HepG2 (cell line): Measurements from ENCODE around the gene HNRNPA1. TPM values are rescaled to one million over a fixed set of nuclear protein-coding genes. Genes with fewer than 3 reads are reported as not detected.

Experiments
- AGO1 ChIP-seq: fragments of 200-400 bp; formaldehyde crosslinking; IDR thresholded peaks from 2 replicates; pipeline ENCODE4 v1.6.1; 2017; ENCODE audit warnings: mild to moderate bottlenecking, low read depth, low read length, moderate library complexity; ENCODE audit not compliant: poor library complexity, severe bottlenecking
- CBX5 ChIP-seq: sonication (generic); formaldehyde crosslinking; IDR thresholded peaks from 2 replicates; pipeline ENCODE4 v1.4.0; 2020; ENCODE audit warnings: missing genetic modification reagents, borderline replicate concordance
- CC2D1A ChIP-seq: sonication (generic); formaldehyde crosslinking; IDR thresholded peaks from 2 replicates; pipeline ENCODE4 v1.8.1; 2023; ENCODE audit warnings: mild to moderate bottlenecking, missing genetic modification reagents
- CENPX ChIP-seq: sonication (generic); formaldehyde crosslinking; IDR thresholded peaks from 2 replicates; pipeline ENCODE4 v1.9.0; 2021; ENCODE audit warnings: mild to moderate bottlenecking, missing genetic modification reagents, moderate library complexity
- CHD2 ChIP-seq: IDR thresholded peaks from 2 replicates; pipeline ENCODE4 v1.6.1; 2011; ENCODE audit warnings: low read depth, low read length, improper control_type of control experiment
- E2F1 ChIP-seq: sonication (generic); formaldehyde crosslinking; IDR thresholded peaks from 2 replicates; pipeline ENCODE4 v1.5.0; 2020; ENCODE audit warnings: missing genetic modification reagents
- ESRRA ChIP-seq: sonication (generic); formaldehyde crosslinking; IDR thresholded peaks from 2 replicates; pipeline ENCODE4 v1.5.1; 2020; ENCODE audit warnings: mild to moderate bottlenecking, low read depth, missing genetic modification reagents
- EZH2 ChIP-seq: conservative IDR thresholded peaks from 2 replicates; pipeline ENCODE4 v1.6.1; 2012; ENCODE audit warnings: mild to moderate bottlenecking, low read depth, low read length, moderate library complexity
- FOXO4 ChIP-seq: sonication (generic); formaldehyde crosslinking; conservative IDR thresholded peaks from 2 replicates; pipeline ENCODE4 v1.8.1; 2023; ENCODE audit warnings: missing genetic modification reagents
- GABPA ChIP-seq, 2 experiments: IDR thresholded peaks; 2 replicates each; pipeline ENCODE4 v1.6.1; 2011 to 2016; ENCODE audit warnings: low read depth in 2 of 2, low read length in 1 of 2, missing biosample characterization in 1 of 2, missing genetic modification characterization in 1 of 2
- HIC2 ChIP-seq: sonication (generic); formaldehyde crosslinking; IDR thresholded peaks from 2 replicates; pipeline ENCODE4 v1.9.0; 2022; ENCODE audit warnings: low read depth, missing genetic modification reagents
- IKZF4 ChIP-seq: sonication (generic); formaldehyde crosslinking; IDR thresholded peaks from 2 replicates; pipeline ENCODE4 v1.5.1; 2020; ENCODE audit warnings: borderline replicate concordance, mild to moderate bottlenecking, low read depth, missing genetic modification reagents; ENCODE audit errors: not compliant biosample characterization
- KAT2B ChIP-seq: fragments of 150-350 bp; IDR thresholded peaks from 2 replicates; pipeline ENCODE4 v1.6.1; 2014; ENCODE audit warnings: low read depth, low read length, borderline replicate concordance
- MTF2 ChIP-seq: sonication (generic); formaldehyde crosslinking; IDR thresholded peaks from 2 replicates; pipeline ENCODE4 v1.5.0; 2020; ENCODE audit warnings: missing genetic modification reagents, borderline replicate concordance
- MYNN ChIP-seq: sonication (generic); formaldehyde crosslinking; IDR thresholded peaks from 2 replicates; pipeline ENCODE4 v1.4.0; 2020; ENCODE audit warnings: mild to moderate bottlenecking, low read depth, missing genetic modification reagents
- NONO ChIP-seq, 2 experiments: fragments of 450-650 bp in 1 of 2; sonication (generic) in 1 of 2; formaldehyde crosslinking in 1 of 2; IDR thresholded peaks in 1 of 2; conservative IDR thresholded peaks in 1 of 2; 2 replicates each; pipeline versions ENCODE4 v1.6.1 to v1.8.0; 2017 to 2022; ENCODE audit warnings: mild to moderate bottlenecking in 1 of 2, missing genetic modification reagents in 1 of 2, moderate library complexity in 1 of 2
- SMAD3 ChIP-seq: sonication (generic); formaldehyde crosslinking; IDR thresholded peaks from 2 replicates; pipeline ENCODE4 v1.4.0; 2020; ENCODE audit warnings: missing genetic modification reagents
- TCF12 ChIP-seq, 2 experiments: fragments of 450-650 bp in 1 of 2; sonication (generic) in 1 of 2; formaldehyde crosslinking in 1 of 2; IDR thresholded peaks; 2 replicates each; pipeline versions ENCODE4 v1.6.1 to v1.8.0; 2017 to 2022; ENCODE audit warnings: antibody characterized with exemption in 1 of 2, mild to moderate bottlenecking in 1 of 2, missing genetic modification reagents in 1 of 2, moderate library complexity in 1 of 2
- TFAP4 ChIP-seq: sonication (generic); IDR thresholded peaks from 2 replicates; pipeline ENCODE4 v1.6.1; 2016; ENCODE audit warnings: low read depth, borderline replicate concordance
- ZBTB34 ChIP-seq: sonication (generic); formaldehyde crosslinking; IDR thresholded peaks from 2 replicates; pipeline ENCODE4 v1.8.0; 2022; ENCODE audit warnings: mild to moderate bottlenecking, missing genetic modification reagents
- ZNF746 ChIP-seq: sonication (generic); formaldehyde crosslinking; IDR thresholded peaks from 2 replicates; pipeline ENCODE4 v1.8.0; 2022; ENCODE audit warnings: mild to moderate bottlenecking, missing genetic modification reagents
- polyA plus RNA-seq, 8 experiments: library from polyadenylated mRNA; depleted of rRNA in 3 of 8; stranded (reverse) in 7 of 8; unstranded in 1 of 8; fragments of >200 nt; fragmentation: Illumina TruSeq in 4 of 8; extraction: Trizol in 4 of 8; gene quantifications; 2 replicates each; pipeline versions ENCODE4 v1.2.1 to v1.2.3, GENCODE V29; 2011 to 2016; ENCODE audit warnings: low read depth in 4 of 8, missing spikeins in 1 of 8, mixed read lengths in 1 of 8; ENCODE audit not compliant: insufficient read depth in 1 of 8
- total RNA-seq, 5 experiments: library from RNA; depleted of rRNA; stranded (reverse); fragments of >200 nt; fragmentation: Illumina TruSeq; extraction: Trizol; gene quantifications; 2 replicates each; pipeline ENCODE4 v1.2.3, GENCODE V29; 2016; ENCODE audit warnings: low read depth in 1 of 5

HNRNPA1 gene
- total and polyA plus RNA-seq, 2 of the 13 experiments (the other 11 are each of a cell fraction or from before 2014, with no cell fraction given): 535 to 1,820 TPM

- TF ChIP-seq ZBTB34: no peak; the same call in 1 of the 2 replicates
- TF ChIP-seq IKZF4 (CRISPR knock-in tag): peak; percentile 56
- TF ChIP-seq SMAD3 (CRISPR knock-in tag): peak; percentile 56; the same call in 1 of the 2 replicates
- no peak for TF ChIP-seq AGO1
- no peak for TF ChIP-seq MTF2 (CRISPR knock-in tag)
- TF ChIP-seq CC2D1A (CRISPR knock-in tag): no peak
- peak; percentile 67; the same call in 1 of the 2 replicates for TF ChIP-seq TFAP4
- TF ChIP-seq TCF12 (IDR thresholded peaks at IDR 0.05): no peak
- 0 out of 2 replicates have a peak, but pooled peaks have one; percentile 18 for TF ChIP-seq TCF12 (CRISPR knock-in tag; IDR thresholded peaks at IDR 0.05)
- TF ChIP-seq CENPX: no peak
- TF ChIP-seq CBX5 (CRISPR knock-in tag): no peak
- no peak for TF ChIP-seq EZH2
- TF ChIP-seq KAT2B: no peak
- TF ChIP-seq MYNN (CRISPR knock-in tag): no peak
- TF ChIP-seq CHD2: no peak
- TF ChIP-seq E2F1 (CRISPR knock-in tag): no peak
- no peak for TF ChIP-seq FOXO4 (CRISPR knock-in tag)
- peak; percentile 66; the same call in 1 of the 2 replicates for TF ChIP-seq HIC2 (CRISPR knock-in tag)
- 0 out of 2 replicates have a peak, but pooled peaks have one; percentile 55 for TF ChIP-seq ZNF746 (CRISPR knock-in tag)
- no peak for TF ChIP-seq GABPA (IDR thresholded peaks at IDR 0.05; ENCODE audit: low read depth, low read length)
- 0 out of 2 replicates have a peak, but pooled peaks have one; percentile 34 for TF ChIP-seq GABPA (CRISPR knock-in tag; IDR thresholded peaks at IDR 0.05; ENCODE audit: low read depth)
- peak; percentile 38; the same call in 1 of the 2 replicates for TF ChIP-seq ESRRA (CRISPR knock-in tag)
- no peak for TF ChIP-seq NONO (IDR thresholded peaks at IDR 0.05)
- peak; percentile 92 for TF ChIP-seq NONO (CRISPR knock-in tag; conservative IDR thresholded peaks at IDR 0.05)
Observed at GRCh38 chr12:54294152-54294952, 13.8 kb downstream of the HNRNPA1 start (continued).
